Uterus (tissue), 4 donors: ENCODE measurements around the gene ELMO1. TPM values are rescaled to one million over a fixed set of nuclear protein-coding genes. Genes with fewer than 3 reads are reported as not detected.

Experiments
- DNase-seq, 2 donors: peaks; one replicate each; pipeline ENCODE4 v3.0.0-alpha.2; 2019 to 2020
- H3K27ac ChIP-seq, 2 donors: fragments of 200-600 bp; sonication (generic); 1 replicate in 1 of 2; 2 replicates in 1 of 2; pipeline ENCODE4 v1.5.1; 2016 to 2018
- H3K27me3 ChIP-seq, 2 donors: fragments of 200-600 bp; sonication (generic); one replicate each; pipeline ENCODE4 v1.5.1; 2018 to 2019; ENCODE audit warnings: control low read depth in 1 of 2
- H3K36me3 ChIP-seq, 2 donors: fragments of 200-600 bp; sonication (generic); one replicate each; pipeline ENCODE4 v1.5.1; 2019; ENCODE audit warnings: control low read depth in 1 of 2
- H3K4me1 ChIP-seq, 2 donors: fragments of 200-600 bp; sonication (generic); one replicate each; pipeline ENCODE4 v1.5.1; 2018 to 2019; ENCODE audit warnings: control low read depth in 1 of 2
- H3K4me3 ChIP-seq, 2 donors: fragments of 200-600 bp; sonication (generic); 1 replicate in 1 of 2; 2 replicates in 1 of 2; pipeline ENCODE4 v1.5.1; 2018 to 2019; ENCODE audit warnings: mild to moderate bottlenecking in 1 of 2
- H3K9me3 ChIP-seq, 2 donors: fragments of 200-600 bp; sonication (generic); one replicate each; pipeline ENCODE4 v1.5.1; 2019; ENCODE audit warnings: control low read depth in 1 of 2
- CTCF ChIP-seq, 4 experiments: fragments of 200-600 bp in 2 of 4; fragments of 450-650 bp in 2 of 4; sonication (generic) in 2 of 4; IDR thresholded peaks; one replicate each; pipeline ENCODE4 v1.5.1; 2016 to 2019; ENCODE audit warnings: antibody characterized with exemption in 4 of 4, mild to moderate bottlenecking in 2 of 4, moderate library complexity in 1 of 4
- POLR2A ChIP-seq, 2 donors: fragments of 450-650 bp; IDR thresholded peaks; one replicate each; pipeline ENCODE4 v1.6.1; 2016; ENCODE audit warnings: antibody characterized with exemption in 2 of 2, mild to moderate bottlenecking in 1 of 2, moderate library complexity in 1 of 2
- intact Hi-C: fragments of 100-400 bp; cut with DNase I; formaldehyde crosslinking; loops from one replicate; pipeline ENCODE4 v1.15.1; 2023; ENCODE audit warnings: low total_unique reads
- total RNA-seq, 4 donors: library from RNA; depleted of rRNA in 3 of 4; stranded (reverse); fragments of >200 nt in 3 of 4; gene quantifications; one replicate each; pipeline versions ENCODE4 v1.1.0 to v1.2.4, GENCODE V29; 2014 to 2023
- donor health status: DM: yes; HTN: yes; CAD: no.

ELMO1 gene
- total RNA-seq, 4 donors from 2014 or later: 37.9 to 64.7 (median 55.5) TPM

- TF ChIP-seq CTCF (IDR thresholded peaks at IDR 0.05) (no peak), POLR2A (IDR thresholded peaks at IDR 0.05) (no peak)
- Histone ChIP-seq H3K4me1 (no peaks in the 10 kb centered on the region), H3K27me3 (no peaks in the 10 kb centered on the region), H3K27ac (peak overlapping the region in 1 of 2 donors; percentile 49), H3K9me3 (no peaks in the 10 kb centered on the region), H3K4me3 (no peak overlapping the region), H3K36me3 (no peaks in the 10 kb centered on the region)
- DNase-seq: no peak
- intact Hi-C loops: no loop called here
Measured at GRCh38 chr7:37369906-37370305, 78.8 kb downstream of the ELMO1 start.

DNA sequence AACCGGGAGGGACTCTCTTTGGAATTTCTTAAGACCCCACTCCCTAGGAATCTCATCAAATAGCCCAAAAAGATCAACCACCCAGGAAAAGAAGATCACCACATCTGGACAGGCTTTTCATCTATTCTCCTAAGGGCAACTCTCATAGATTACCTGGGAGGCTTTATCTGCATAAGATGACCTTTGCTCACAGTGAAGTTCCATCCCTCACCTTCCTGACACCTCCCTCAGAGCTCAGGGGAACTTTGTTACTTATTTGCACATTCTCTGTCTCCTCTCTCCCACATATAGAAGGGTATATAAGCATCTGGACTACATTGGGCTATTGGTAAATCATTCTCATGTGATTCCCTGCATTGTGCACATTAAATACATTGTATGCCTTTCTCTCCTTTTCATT, 80.1 kb downstream of the ELMO1 start:
- DNase-seq: no peak
- Histone ChIP-seq H3K27me3 (no peaks in the 10 kb centered on the region), H3K4me3 (no peak overlapping the region), H3K9me3 (no peaks in the 10 kb centered on the region), H3K27ac (no peak overlapping the region), H3K36me3 (no peaks in the 10 kb centered on the region), H3K4me1 (no peaks in the 10 kb centered on the region)
- intact Hi-C loops: no loop called here
- TF ChIP-seq CTCF (IDR thresholded peaks at IDR 0.05): no peak
- TF ChIP-seq POLR2A (IDR thresholded peaks at IDR 0.05): no peak

DNA sequence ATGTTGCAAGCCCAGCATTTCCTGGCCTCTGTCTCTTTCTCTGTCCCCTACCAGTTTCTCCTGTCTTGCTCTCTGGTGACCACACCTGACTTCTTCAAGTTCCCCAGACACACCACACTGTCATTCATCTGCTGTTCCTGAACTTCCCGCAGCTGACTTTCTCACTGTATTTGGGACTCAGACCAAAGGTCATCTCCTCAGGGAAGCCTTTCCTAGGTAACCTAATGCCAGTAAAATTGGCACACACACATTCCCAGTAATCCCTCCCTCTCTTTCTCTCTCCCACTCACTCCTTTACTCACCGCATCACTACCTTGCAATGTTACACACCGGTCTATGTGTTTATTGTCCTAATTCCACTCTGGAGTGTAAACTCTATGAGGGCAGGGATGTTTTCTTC, 81.7 kb downstream of the ELMO1 start:
- no peak for TF ChIP-seq POLR2A (IDR thresholded peaks at IDR 0.05)
- TF ChIP-seq CTCF (IDR thresholded peaks at IDR 0.05): no peak
- no peaks in the 10 kb centered on the region for H3K36me3 ChIP-seq
- no peak for DNase-seq
- H3K9me3 ChIP-seq: no peaks in the 10 kb centered on the region
- H3K27me3 ChIP-seq: no peaks in the 10 kb centered on the region
- intact Hi-C loops: no loop called here
- no peak overlapping the region for H3K27ac ChIP-seq
- no peaks in the 10 kb centered on the region for H3K4me1 ChIP-seq
- H3K4me3 ChIP-seq: no peak overlapping the region

DNA sequence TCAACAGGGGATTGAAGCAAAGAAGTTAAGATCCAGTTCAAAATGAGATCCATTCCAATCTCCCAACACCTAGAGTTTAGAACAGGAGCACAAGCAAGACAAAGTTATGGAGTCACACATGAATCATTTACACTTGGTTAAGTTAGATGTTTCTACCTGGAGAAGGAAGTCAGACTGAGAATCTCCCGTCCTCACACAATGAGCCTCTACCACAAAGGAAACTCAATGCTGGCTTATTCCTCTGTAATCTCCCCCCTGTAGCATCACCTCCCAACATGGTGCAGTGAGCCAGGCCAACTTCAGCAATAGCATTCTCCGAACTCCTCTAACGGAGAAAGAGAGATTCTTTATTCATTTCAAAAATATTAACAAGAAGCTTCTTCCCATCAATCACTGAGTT, 82.2 kb downstream of the ELMO1 start:
- DNase-seq: no peak
- no peak overlapping the region for H3K4me3 ChIP-seq
- no peaks in the 10 kb centered on the region for H3K9me3 ChIP-seq
- H3K4me1 ChIP-seq: no peaks in the 10 kb centered on the region
- no peak for TF ChIP-seq CTCF (IDR thresholded peaks at IDR 0.05)
- TF ChIP-seq POLR2A (IDR thresholded peaks at IDR 0.05): no peak
- H3K27me3 ChIP-seq: no peaks in the 10 kb centered on the region
- H3K36me3 ChIP-seq: no peaks in the 10 kb centered on the region
- H3K27ac ChIP-seq: no peak overlapping the region
- intact Hi-C loops: no loop called here

DNA sequence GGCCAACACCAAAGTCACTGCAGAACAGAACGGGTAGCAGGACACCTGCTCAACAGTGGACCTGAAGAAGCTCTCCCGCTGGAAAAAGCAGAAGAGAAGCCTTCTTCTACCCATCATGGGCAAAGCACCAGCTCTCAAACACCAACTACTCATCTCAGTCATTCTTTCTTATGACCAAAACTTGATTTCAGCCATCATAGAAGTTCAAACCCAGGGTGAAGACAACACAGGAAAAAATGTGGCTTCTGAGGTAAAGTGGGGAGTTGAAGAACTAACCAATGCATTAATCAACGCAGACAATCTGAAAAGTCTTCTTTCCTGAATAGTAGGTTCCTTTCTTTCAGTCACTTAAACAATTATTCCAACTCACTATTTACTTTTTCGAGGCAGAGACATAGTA, 83.3 kb downstream of the ELMO1 start:
- intact Hi-C loops: no loop called here
- Histone ChIP-seq H3K4me3 (no peak overlapping the region), H3K4me1 (no peaks in the 10 kb centered on the region), H3K27me3 (no peaks in the 10 kb centered on the region), H3K9me3 (no peaks in the 10 kb centered on the region), H3K36me3 (no peaks in the 10 kb centered on the region), H3K27ac (no peak overlapping the region)
- DNase-seq: no peak
- TF ChIP-seq CTCF (IDR thresholded peaks at IDR 0.05) (no peak), POLR2A (IDR thresholded peaks at IDR 0.05) (no peak)
